HG02981 (cell line): ENCODE data around the gene TBL3.
"Not testable (repeated sequence)": the region's sequence is repeated elsewhere in the genome, so short reads cannot be mapped to it uniquely, and the experiment has no call there.

ENCODE experiments used
- ATAC-seq: cut with Tn5 transposase; IDR thresholded peaks from one replicate; pipeline ENCODE4 v1.9.1; 2021; ENCODE audit warnings: mild to moderate bottlenecking, moderate library complexity; ENCODE audit not compliant: unreplicated experiment

TBL3 gene

DNA sequence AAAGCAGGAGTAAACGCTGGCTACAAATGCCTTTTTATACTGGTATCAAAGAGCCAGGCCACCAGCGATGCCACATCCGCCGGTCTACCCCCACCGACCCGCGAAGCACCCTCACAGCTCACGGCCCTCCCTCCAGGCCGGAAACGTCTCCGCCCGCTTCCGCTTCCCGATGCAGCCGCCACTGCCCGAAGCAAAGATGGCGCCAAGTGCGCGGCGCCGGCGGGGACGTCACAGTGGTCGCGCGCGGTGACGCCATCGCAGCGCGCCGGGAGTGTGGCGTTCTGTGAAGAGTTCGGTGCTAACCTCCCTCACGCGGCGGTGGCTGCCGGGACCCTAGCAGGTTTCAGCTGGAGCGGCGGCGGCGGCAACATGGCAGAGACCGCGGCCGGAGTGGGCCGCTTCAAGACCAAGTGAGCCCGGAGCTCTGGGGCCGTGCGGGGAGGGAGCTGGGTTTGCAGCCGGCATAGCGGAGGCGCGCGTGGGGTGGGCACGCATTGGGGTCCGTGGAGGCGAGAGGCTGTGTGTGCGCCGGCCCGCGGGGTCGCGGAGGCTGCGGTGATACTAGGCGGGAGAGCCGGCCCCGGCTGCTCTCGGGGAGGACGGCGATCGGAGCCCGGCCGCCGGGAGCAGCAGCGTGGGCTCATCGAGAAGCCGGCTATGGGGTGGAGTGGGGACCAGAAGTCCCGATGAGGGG lies at the start of gene TBL3:
TSS of gene TBL3 (plus strand) at position 258 of the 694 bp plus-strand sequence. CDS start at position 370, 112 bp downstream.
- ATAC-seq = peak; percentile 76

- no peak for ATAC-seq
These were observed 49.5 kb upstream of the TBL3 start for GRCh38 chr16:1922357-1922756.

DNA sequence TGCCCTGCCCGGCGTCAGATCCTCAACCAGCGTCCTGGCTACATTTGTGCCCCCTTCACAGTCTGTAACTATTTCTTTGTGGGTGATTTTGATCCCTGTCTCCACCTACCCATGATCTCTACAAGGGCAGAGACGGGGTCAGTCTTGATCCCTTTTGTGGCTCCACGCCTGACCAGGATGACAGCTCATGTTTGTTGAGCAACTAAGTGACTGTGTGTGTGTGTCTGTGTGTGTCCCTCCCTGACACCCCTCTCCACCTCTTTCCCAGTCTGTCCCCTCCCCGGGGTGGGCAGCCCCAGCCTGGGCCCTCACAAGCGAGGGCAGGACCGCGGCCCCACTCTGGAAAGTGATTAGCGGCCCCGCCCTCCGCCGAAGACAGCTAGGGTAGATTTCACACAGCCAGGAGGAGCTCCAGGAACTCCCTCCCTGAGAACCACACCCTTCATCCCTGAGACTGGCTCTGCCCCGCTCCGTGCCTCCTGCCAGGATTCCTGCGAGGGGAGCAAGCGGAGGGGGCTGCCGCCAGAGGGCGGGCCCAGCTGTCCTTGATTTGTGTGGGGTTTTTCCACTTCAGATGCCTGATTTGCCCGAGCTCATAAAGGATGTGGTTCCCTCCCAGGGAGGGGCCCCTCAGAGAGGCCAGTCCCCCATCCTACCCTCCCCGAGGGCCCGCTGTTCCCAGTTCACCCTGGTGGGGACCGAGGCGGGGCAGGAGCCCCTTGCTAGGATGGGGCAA lies 48.4 kb upstream of the TBL3 start:
- ATAC-seq = no peak

DNA sequence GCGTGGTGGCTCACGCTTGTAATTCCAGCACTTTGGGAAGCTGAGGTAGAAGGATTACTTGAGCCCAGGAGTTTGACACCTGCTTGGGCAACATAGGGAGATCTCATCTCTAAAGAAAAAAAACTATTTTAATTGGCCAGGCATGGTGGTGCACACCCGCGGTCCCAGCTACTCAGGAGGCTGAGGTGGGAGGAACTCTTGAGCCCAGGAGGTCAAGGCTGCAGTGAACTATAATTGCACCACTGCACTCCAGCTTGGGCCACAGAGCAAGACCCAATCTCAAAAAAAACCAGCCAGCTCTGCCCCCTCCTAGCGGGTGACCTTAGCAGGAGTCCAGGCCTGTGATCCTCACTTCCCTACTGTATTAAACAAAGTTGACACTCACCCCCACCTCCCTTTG lies 47.8 kb upstream of the TBL3 start:
- ATAC-seq = no peak

DNA sequence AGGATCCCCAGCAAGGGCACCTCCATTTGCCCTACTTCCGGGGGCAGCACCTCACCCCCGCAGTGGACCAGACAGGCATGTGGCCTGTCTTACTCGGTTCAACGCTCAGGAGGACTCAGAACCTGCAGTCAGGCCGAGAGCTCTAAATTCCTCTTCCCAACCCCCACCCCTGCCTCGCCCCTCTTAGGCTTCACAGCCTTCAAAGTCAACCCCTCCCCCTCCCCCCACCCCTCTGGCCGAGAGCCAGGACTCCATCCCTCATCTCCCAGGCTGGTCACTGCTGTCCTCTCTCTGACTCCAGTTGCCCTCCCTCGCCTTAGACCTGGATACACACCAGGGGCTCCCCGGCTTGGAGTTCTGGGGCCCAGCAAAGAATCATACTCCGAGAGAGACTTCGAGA lies 45.6 kb upstream of the TBL3 start:
- ATAC-seq = no peak

DNA sequence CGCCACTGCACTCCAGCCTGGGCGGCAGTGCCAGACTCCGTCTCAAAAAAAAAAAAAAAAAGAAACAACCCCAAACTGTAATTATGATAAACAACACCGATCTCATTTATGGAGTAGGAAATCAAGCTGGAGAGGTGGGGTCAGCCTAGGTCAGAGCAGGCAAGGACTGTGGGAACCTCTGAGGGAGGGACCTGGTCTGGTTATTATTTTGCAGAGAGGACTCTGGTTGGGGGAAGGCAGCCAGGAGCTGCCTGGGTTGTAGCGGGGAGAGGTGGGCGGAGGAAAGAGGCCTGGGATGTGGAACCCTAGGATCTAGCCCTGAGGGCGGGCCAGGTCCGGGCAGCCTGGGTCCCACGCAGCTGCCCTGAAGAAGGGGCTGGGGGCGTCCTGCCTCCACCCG lies 42.7 kb upstream of the TBL3 start:
- peak; percentile 13 for ATAC-seq

GRCh38 chr16:1929578-1930337 lies 42.1 kb upstream of the TBL3 start:
- ATAC-seq = peak; percentile 73

GRCh38 chr16:1930338-1930720 lies 41.5 kb upstream of the TBL3 start:
- no peak for ATAC-seq

GRCh38 chr16:1932050-1933028 lies 39.5 kb upstream of the TBL3 start:
- no peak for ATAC-seq

DNA sequence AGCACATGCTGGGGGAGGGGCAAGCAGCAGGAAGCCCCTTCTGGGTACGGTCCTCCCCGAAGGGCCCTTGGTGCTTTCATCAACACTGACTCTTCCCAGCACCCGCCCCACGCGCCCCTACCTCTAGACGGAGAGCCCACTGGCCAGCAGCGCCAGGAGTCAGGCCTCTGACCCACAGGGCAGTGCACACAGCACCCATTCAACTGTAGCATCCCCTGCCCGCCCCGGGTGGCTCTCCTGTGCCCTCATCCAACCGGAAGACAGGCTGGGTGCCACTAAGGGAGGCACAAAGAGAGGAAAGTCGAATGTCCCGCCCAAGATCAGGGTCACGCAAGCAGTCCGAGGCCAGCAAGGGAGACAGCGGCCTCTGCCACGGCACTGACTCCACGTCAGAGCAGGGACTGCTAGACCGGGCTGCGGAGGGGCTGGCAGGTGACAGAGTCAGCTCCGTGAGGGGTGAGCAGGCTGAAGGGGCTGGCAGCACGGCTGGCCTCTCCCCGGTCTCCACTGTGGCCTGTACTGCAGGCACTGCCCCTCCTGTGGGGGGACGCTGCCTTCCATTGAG lies 38.7 kb upstream of the TBL3 start:
- no peak for ATAC-seq

DNA sequence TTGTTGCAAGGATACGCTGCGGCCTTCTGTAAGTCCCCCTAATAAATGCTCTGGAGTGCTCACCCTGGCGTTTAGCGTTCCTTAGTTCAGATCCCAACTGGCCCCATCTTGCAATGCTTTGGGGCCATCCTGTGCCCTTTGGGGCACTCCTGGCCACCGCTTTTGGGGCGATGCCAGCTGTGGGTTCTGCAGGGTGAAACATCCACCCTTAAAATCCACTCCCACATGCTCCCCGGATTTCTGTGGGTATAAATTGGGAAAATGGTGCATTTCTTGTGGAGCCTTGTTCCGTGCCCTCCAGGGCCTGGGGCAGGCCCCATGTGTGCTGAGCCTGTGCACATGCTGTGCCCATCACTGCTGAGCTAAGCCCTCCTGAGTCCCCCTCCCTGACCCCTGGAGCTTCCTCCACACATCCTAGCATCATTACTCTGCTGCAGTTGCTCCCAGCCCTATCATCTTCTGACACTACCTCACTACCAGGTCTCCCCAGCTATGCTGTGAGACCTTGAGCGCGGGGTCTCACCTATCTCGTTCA lies 34.8 kb upstream of the TBL3 start:
- no peak for ATAC-seq

- ATAC-seq = no peak
These were observed 33.5 kb upstream of the TBL3 start for GRCh38 chr16:1938316-1938715.

DNA sequence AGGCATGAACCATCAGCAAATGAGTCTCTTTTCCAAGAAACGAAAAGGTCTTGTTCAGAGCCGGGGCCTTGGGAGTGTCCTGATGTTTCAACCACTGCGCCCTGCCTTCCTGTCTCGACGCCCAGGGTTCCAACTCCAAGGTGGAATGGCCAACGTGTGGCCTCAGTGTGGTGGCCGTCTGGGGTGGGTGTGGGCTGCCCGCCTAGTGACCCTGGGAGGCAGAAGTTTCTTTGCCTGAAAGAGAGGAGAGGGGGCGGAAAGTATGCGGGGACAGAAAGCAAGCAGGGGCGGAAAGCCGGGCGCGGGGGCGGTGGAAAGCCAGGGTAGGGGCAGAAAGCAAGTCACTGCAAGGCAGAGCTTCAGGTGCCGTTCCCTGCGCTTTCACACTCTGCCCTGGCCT lies 32.9 kb upstream of the TBL3 start:
- no peak for ATAC-seq

- ATAC-seq = not testable (repeated sequence)
These were observed 32.0 kb upstream of the TBL3 start for GRCh38 chr16:1939833-1940232.

GRCh38 chr16:1940273-1941161 lies 31.3 kb upstream of the TBL3 start:
- ATAC-seq = no peak

- no peak for ATAC-seq
These were observed 30.4 kb upstream of the TBL3 start for GRCh38 chr16:1941162-1942046.

DNA sequence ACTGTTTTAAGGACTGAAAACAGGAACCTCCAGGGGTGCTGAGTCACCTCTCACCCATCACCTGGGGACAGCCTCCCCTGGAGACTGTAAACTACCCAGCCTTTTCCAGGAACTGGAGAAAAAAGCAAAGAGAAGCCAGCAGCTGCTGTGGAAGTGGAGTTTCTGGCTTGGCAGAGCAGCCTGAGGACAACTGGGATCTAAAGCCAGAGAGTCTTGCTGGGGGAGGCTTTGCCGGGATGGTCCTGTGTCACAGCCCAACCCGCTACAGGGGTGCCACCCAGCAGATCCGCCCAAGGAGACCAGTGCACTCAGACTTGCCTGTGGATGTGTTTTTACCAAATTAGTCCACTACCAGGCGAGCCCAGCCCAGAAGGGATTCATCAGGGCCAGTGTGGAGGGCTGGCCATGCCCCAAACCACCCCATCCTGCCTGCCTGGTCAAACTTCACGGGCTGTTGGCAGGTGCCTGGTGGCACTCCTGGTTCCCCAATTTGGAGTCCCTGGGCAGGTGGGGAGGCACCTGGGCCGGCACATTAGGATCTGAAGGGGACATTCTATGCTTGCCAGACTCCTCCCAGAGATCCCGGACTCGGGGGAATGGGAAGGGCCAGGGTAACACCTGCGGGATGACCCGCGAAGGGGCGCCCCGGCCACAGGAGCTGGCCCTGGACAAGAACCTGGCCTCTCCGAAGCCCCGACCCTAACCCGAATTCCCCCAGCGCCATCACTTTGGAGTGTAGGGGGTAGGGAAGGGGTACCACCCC lies 29.6 kb upstream of the TBL3 start:
- ATAC-seq = no peak
